OCI-LY7 (cell line): ENCODE measurements around the gene ADISSP. TPM values are rescaled to one million over a fixed set of nuclear protein-coding genes. Genes with fewer than 3 reads are reported as not detected.

Experiments used
- BruUV-seq: library from RNA; stranded (reverse); fragments of 400-500 nt; replicated peaks from 2 replicates; lab custom pipeline; 2021; lab: Mats Ljungman, UMichigan
- CTCF ChIA-PET: fragments of 300-600 bp; sonication (Branson Sonifier 250); formaldehyde crosslinking; loops from one replicate; lab custom pipeline; 2022; ENCODE audit warnings: antibody characterized with exemption; ENCODE audit not compliant: unreplicated experiment; lab: Charles Lee
- POLR2A ChIA-PET: fragments of 300-600 bp; sonication (Branson Sonifier 250); formaldehyde crosslinking; loops from one replicate; lab custom pipeline; 2022; ENCODE audit warnings: antibody characterized with exemption; lab: Charles Lee
- DNase-seq: peaks from one replicate; pipeline ENCODE4 v3.0.0-alpha.2; 2015; ENCODE audit warnings: low spot score
- H2AFZ ChIP-seq: fragments of 200-600 bp; sonication (generic), shearing (Covaris generic); 2 replicates; pipeline ENCODE4 v1.6.1; 2014; ENCODE audit warnings: mild to moderate bottlenecking, antibody characterized with exemption, low read length, moderate library complexity
- H3K27ac ChIP-seq: fragments of 200-600 bp; sonication (generic); 2 replicates; pipeline ENCODE4 v1.5.1; 2014; ENCODE audit warnings: mixed run types, low read depth, mild to moderate bottlenecking, moderate library complexity, low read length, inconsistent platforms; ENCODE audit not compliant: poor library complexity, severe bottlenecking
- H3K36me3 ChIP-seq: fragments of 200-600 bp; sonication (generic); 2 replicates; pipeline ENCODE4 v1.6.1; 2014; ENCODE audit warnings: mild to moderate bottlenecking, antibody characterized with exemption, low read length, moderate library complexity, mixed read lengths; ENCODE audit not compliant: insufficient read depth
- H3K4me1 ChIP-seq: fragments of 200-600 bp; sonication (generic); 2 replicates; pipeline ENCODE4 v1.5.1; 2014; ENCODE audit warnings: mild to moderate bottlenecking, low read length; ENCODE audit not compliant: insufficient read depth, poor library complexity, severe bottlenecking
- H3K4me2 ChIP-seq: fragments of 200-600 bp; sonication (generic); 2 replicates; pipeline ENCODE4 v1.6.1; 2014; ENCODE audit warnings: mild to moderate bottlenecking, low read length
- H3K4me3 ChIP-seq: fragments of 200-600 bp; sonication (generic); 2 replicates; pipeline ENCODE4 v1.5.1; 2014; ENCODE audit warnings: mild to moderate bottlenecking, low read depth, low read length; ENCODE audit not compliant: poor library complexity, severe bottlenecking
- H3K79me2 ChIP-seq: fragments of 200-600 bp; sonication (generic); 2 replicates; pipeline ENCODE4 v1.6.1; 2016; ENCODE audit warnings: low read depth, mild to moderate bottlenecking, low read length, moderate library complexity, mixed read lengths; ENCODE audit not compliant: insufficient read depth
- H3K9me2 ChIP-seq: fragments of 200-600 bp; sonication (generic); 2 replicates; pipeline ENCODE4 v1.6.1; 2016; ENCODE audit warnings: mild to moderate bottlenecking, low read length, mixed read lengths; ENCODE audit not compliant: insufficient read depth
- H3K9me3 ChIP-seq: fragments of 200-600 bp; sonication (generic); 2 replicates; pipeline ENCODE4 v1.6.1; 2014; ENCODE audit warnings: mild to moderate bottlenecking, mixed run types, low read length, mixed read lengths
- H4K20me1 ChIP-seq: fragments of 200-600 bp; sonication (generic); 2 replicates; pipeline ENCODE4 v1.6.1; 2014; ENCODE audit warnings: mild to moderate bottlenecking, antibody characterized with exemption, low read length, moderate library complexity, mixed read lengths; ENCODE audit not compliant: insufficient read depth
- CTCF ChIP-seq: fragments of 200-600 bp; sonication (generic); conservative IDR thresholded peaks from 2 replicates; pipeline ENCODE4 v1.5.1; 2014; ENCODE audit warnings: mild to moderate bottlenecking, antibody characterized with exemption, low read length, moderate library complexity, mixed read lengths
- EZH2phosphoT487 ChIP-seq: fragments of 200-600 bp; sonication (generic); IDR thresholded peaks from 2 replicates; pipeline ENCODE4 v1.6.1; 2018; ENCODE audit warnings: low read depth, borderline replicate concordance, mild to moderate bottlenecking, mixed run types, antibody characterized with exemption, low read length, moderate library complexity, mixed read lengths
- intact Hi-C: fragments of 100-400 bp; cut with micrococcal nuclease; formaldehyde crosslinking; loops from one replicate; pipeline ENCODE4 v1.10.0; 2022; ENCODE audit not compliant: unreplicated experiment
- total RNA-seq, 2 experiments: library from RNA; depleted of rRNA in 1 of 2; stranded (reverse); fragments of >200 nt in 1 of 2; shearing (Covaris generic) in 1 of 2; gene quantifications; 2 replicates each; pipeline ENCODE4 v1.2.3, GENCODE V29; 2014 to 2022

ADISSP gene
- total RNA-seq, 2 experiments from 2014 or later: 64.4 to 66.7 TPM

DNA sequence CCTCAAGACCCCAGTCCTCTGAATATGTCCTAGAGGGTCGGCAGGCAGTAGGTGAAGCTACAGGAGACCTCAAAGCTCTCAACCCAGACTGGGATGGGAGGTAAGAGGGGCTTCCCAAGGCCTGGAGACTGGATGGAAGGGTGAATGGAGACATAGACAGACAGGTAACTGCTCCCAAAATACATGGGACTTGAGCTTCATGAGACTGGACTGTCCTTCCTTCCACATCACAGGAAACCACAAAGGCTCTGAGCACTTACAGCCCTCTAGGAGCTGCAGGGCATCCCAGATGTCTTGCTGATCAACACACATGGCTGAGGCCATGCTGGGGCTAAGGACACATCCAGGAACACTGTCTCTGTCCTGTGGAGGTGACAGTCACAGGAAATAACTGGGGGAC lies 23.5 kb downstream of the ADISSP start:
- CTCF ChIA-PET: no interaction called here
- H4K20me1 ChIP-seq: no peaks in the 10 kb centered on the region
- BruUV-seq: no TSS peak
- no peaks in the 10 kb centered on the region for H3K4me1 ChIP-seq
- H2AFZ ChIP-seq: no peak overlapping the region
- TF ChIP-seq EZH2phosphoT487: no peak
- no peak for TF ChIP-seq CTCF
- intact Hi-C loops: no loop called here
- no peaks in the 10 kb centered on the region for H3K9me3 ChIP-seq
- no peaks in the 10 kb centered on the region for H3K79me2 ChIP-seq
- DNase-seq: no peak
- no peaks in the 10 kb centered on the region for H3K9me2 ChIP-seq
- POLR2A ChIA-PET: no interaction called here
- H3K36me3 ChIP-seq: no peaks in the 10 kb centered on the region
- no peak overlapping the region for H3K27ac ChIP-seq
- H3K4me3 ChIP-seq: no peak overlapping the region
- no peak overlapping the region for H3K4me2 ChIP-seq

DNA sequence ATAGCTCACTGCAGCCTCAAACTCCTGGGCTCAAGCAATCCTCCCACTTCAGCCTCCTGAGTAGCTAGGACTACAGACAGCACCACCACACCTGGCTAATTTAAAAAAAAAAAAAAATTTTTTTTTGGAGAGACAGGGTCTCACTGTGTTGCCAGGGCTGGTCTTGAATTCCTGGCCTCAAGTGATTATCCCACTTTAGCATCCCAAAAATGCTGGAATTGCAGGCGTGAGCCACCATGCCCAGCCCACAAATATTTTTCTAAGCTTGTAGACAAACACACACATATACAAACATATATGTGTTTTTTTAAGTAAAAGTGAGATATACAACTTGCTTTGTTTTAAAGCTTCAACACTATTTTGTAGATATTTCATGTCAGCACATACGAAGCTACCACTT lies 24.3 kb downstream of the ADISSP start:
- Histone ChIP-seq H3K27ac (no peak overlapping the region), H3K9me2 (no peaks in the 10 kb centered on the region), H3K4me3 (no peak overlapping the region), H4K20me1 (no peaks in the 10 kb centered on the region), H2AFZ (no peak overlapping the region), H3K4me1 (no peaks in the 10 kb centered on the region), H3K79me2 (no peaks in the 10 kb centered on the region), H3K36me3 (no peaks in the 10 kb centered on the region), H3K4me2 (no peak overlapping the region), H3K9me3 (no peaks in the 10 kb centered on the region)
- TF ChIP-seq EZH2phosphoT487 (no peak), CTCF (no peak)
- ChIA-PET POLR2A (interaction anchor here (0.6 to 0.7 kb wide), 3 partner anchors 25 to 1642 kb away, joined by 3 to 4 read pairs (median 3); partner anchors contain the start of gene STK35), CTCF (no interaction called here)
- BruUV-seq: no TSS peak
- intact Hi-C loops: no loop called here
- DNase-seq: no peak

DNA sequence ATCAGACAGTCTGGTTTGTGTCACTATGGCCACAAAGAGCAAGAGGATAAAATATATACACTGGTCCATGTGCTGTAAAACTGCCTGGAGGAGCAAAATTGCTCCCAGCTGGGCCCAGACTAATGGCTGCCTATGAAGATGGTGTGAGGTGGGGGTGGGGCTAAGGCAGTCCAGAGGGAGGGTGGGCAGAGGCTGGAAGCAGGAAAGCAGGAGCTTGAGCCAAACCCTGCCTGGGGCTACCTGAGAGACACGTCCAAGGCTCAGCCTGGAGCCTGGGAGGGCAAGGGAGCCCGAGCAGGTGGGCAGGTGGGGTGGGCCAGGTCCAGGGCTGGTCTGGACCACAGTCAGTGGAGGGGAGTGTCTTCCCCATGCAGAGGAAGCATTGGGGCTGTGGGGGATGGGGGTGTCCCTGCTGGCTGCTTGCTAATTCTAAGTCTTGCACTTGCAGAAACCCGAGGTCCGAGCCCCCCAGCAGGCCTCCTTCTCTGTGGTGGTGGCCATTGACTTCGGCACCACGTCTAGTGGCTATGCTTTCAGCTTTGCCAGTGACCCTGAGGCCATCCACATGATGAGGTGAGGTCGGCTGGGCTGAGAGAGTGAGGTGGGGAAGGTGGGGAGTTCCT lies 25.6 kb downstream of the ADISSP start:
- no peaks in the 10 kb centered on the region for H3K4me1 ChIP-seq
- H3K36me3 ChIP-seq: no peaks in the 10 kb centered on the region
- H3K9me3 ChIP-seq: no peaks in the 10 kb centered on the region
- no peak for DNase-seq
- H3K27ac ChIP-seq: no peak overlapping the region
- no peak overlapping the region for H3K4me3 ChIP-seq
- no TSS peak for BruUV-seq
- POLR2A ChIA-PET: no interaction called here
- intact Hi-C loops: no loop called here
- H3K79me2 ChIP-seq: no peaks in the 10 kb centered on the region
- no peak overlapping the region for H2AFZ ChIP-seq
- H3K4me2 ChIP-seq: no peak overlapping the region
- H4K20me1 ChIP-seq: no peaks in the 10 kb centered on the region
- TF ChIP-seq EZH2phosphoT487 (no peak), CTCF (no peak)
- no peaks in the 10 kb centered on the region for H3K9me2 ChIP-seq
- CTCF ChIA-PET: no interaction called here
